HEK293 (cell line): ENCODE results near the gene MAP4K4.
"Not testable (repeated sequence)": the region's sequence is repeated elsewhere in the genome, so short reads cannot be mapped to it uniquely, and the experiment has no call there.

ENCODE experiments used
- CTCF ChIA-PET: fragments of 350-600 bp; formaldehyde crosslinking; extraction: SDS; loops from one replicate; lab custom pipeline; 2021; ENCODE audit warnings: antibody characterized with exemption; lab: Yijun Ruan, JAX
- POLR2A ChIA-PET: fragments of 300-600 bp; formaldehyde crosslinking; extraction: SDS; loops from one replicate; lab custom pipeline; 2020; ENCODE audit warnings: antibody characterized with exemption, inconsistent platforms; lab: Yijun Ruan, JAX
- H3K27ac ChIP-seq: fragments of 200-500 bp; sonication (Bioruptor generic); 2 replicates; pipeline ENCODE4 v1.5.1; 2014; ENCODE audit warnings: low read depth, low read length, control low read depth, inconsistent platforms; ENCODE audit errors: extremely low read depth
- H3K36me3 ChIP-seq, 2 experiments: fragments of 200-500 bp in 1 of 2; sonication (Bioruptor generic) in 1 of 2; 1 replicate in 1 of 2; 2 replicates in 1 of 2; pipeline ENCODE4 v1.5.1; 2014 to 2017; ENCODE audit warnings: inconsistent platforms in 2 of 2, low read length in 2 of 2; ENCODE audit not compliant: control insufficient read depth in 2 of 2, insufficient read depth in 1 of 2
- H3K4me1 ChIP-seq: fragments of 200-500 bp; sonication (Bioruptor generic); 2 replicates; pipeline ENCODE4 v1.5.1; 2014; ENCODE audit warnings: mild to moderate bottlenecking, low read length, inconsistent platforms; ENCODE audit not compliant: control insufficient read depth, insufficient read depth
- H3K4me3 ChIP-seq: 2 replicates; pipeline ENCODE4 v1.5.1; 2011; ENCODE audit warnings: low read depth, mild to moderate bottlenecking, control low read depth, low read length, moderate library complexity
- H3K9me3 ChIP-seq: fragments of 200-500 bp; sonication (Bioruptor generic); 2 replicates; pipeline ENCODE4 v1.5.1; 2014; ENCODE audit warnings: low read depth, low read length, inconsistent platforms; ENCODE audit not compliant: control insufficient read depth, insufficient read depth
- EGR2 ChIP-seq: fragments of 450-650 bp; formaldehyde crosslinking; IDR thresholded peaks from 2 replicates; pipeline ENCODE4 v1.5.1; 2016; ENCODE audit warnings: low read depth, missing biosample characterization, missing genetic modification characterization
- GFI1B ChIP-seq: fragments of 450-650 bp; formaldehyde crosslinking; IDR thresholded peaks from 2 replicates; pipeline ENCODE4 v1.5.1; 2016; ENCODE audit warnings: missing biosample characterization, missing genetic modification characterization
- GLIS2 ChIP-seq: fragments of 450-650 bp; formaldehyde crosslinking; IDR thresholded peaks from 2 replicates; pipeline ENCODE4 v1.5.1; 2016; ENCODE audit warnings: missing biosample characterization, missing genetic modification characterization
- KLF16 ChIP-seq: fragments of 450-650 bp; formaldehyde crosslinking; IDR thresholded peaks from 2 replicates; pipeline ENCODE4 v1.5.1; 2017; ENCODE audit warnings: missing biosample characterization, missing genetic modification characterization
- ZIC2 ChIP-seq: fragments of 450-650 bp; formaldehyde crosslinking; IDR thresholded peaks from 2 replicates; pipeline ENCODE4 v1.5.1; 2016; ENCODE audit warnings: missing biosample characterization, missing genetic modification characterization
- ZNF132 ChIP-seq: fragments of 450-650 bp; formaldehyde crosslinking; IDR thresholded peaks from 2 replicates; pipeline ENCODE4 v1.5.1; 2017; ENCODE audit warnings: missing biosample characterization, missing genetic modification characterization, borderline replicate concordance
- ZNF214 ChIP-seq: fragments of 450-650 bp; formaldehyde crosslinking; IDR thresholded peaks from 2 replicates; pipeline ENCODE4 v1.5.1; 2017; ENCODE audit warnings: missing biosample characterization, mild to moderate bottlenecking, missing genetic modification characterization, borderline replicate concordance
- ZNF335 ChIP-seq: fragments of 450-650 bp; formaldehyde crosslinking; conservative IDR thresholded peaks from 2 replicates; pipeline ENCODE4 v1.5.1; 2016; ENCODE audit warnings: missing biosample characterization, missing genetic modification characterization
- ZNF473 ChIP-seq: fragments of 450-650 bp; formaldehyde crosslinking; IDR thresholded peaks from 2 replicates; pipeline ENCODE4 v1.5.1; 2017; ENCODE audit warnings: missing biosample characterization, missing genetic modification characterization
- ZNF549 ChIP-seq: fragments of 450-650 bp; IDR thresholded peaks from 2 replicates; pipeline ENCODE4 v1.5.1; 2018; ENCODE audit warnings: missing biosample characterization, missing genetic modification characterization, mild to moderate bottlenecking, inconsistent platforms, moderate library complexity
- ZNF555 ChIP-seq: fragments of 450-650 bp; formaldehyde crosslinking; conservative IDR thresholded peaks from 2 replicates; pipeline ENCODE4 v1.5.1; 2017; ENCODE audit warnings: missing biosample characterization, mild to moderate bottlenecking, missing genetic modification characterization, inconsistent platforms
- ZNF560 ChIP-seq: fragments of 450-650 bp; formaldehyde crosslinking; IDR thresholded peaks from 2 replicates; pipeline ENCODE4 v1.5.1; 2017; ENCODE audit warnings: missing biosample characterization, missing genetic modification characterization, borderline replicate concordance
- ZNF621 ChIP-seq: fragments of 450-650 bp; formaldehyde crosslinking; IDR thresholded peaks from 2 replicates; pipeline ENCODE4 v1.5.1; 2017; ENCODE audit warnings: missing biosample characterization, missing genetic modification characterization
- ZNF664 ChIP-seq: fragments of 450-650 bp; formaldehyde crosslinking; IDR thresholded peaks from 2 replicates; pipeline ENCODE4 v1.5.1; 2016; ENCODE audit warnings: missing biosample characterization, missing genetic modification characterization
- ZNF76 ChIP-seq: fragments of 450-650 bp; formaldehyde crosslinking; IDR thresholded peaks from 2 replicates; pipeline ENCODE4; 2016; ENCODE audit warnings: low read depth, missing biosample characterization, missing genetic modification characterization, borderline replicate concordance
- ZSCAN30 ChIP-seq: fragments of 450-650 bp; IDR thresholded peaks from 2 replicates; pipeline ENCODE4 v1.5.1; 2018; ENCODE audit warnings: missing biosample characterization, mild to moderate bottlenecking, missing genetic modification characterization, moderate library complexity
- TF ChIP-seq, protein P1 (sequence below): fragments of 450-650 bp; formaldehyde crosslinking; IDR thresholded peaks from 2 replicates; pipeline ENCODE4 v1.5.1; 2016; ENCODE audit warnings: missing biosample characterization, missing genetic modification characterization, low read depth

MAP4K4 gene

DNA sequence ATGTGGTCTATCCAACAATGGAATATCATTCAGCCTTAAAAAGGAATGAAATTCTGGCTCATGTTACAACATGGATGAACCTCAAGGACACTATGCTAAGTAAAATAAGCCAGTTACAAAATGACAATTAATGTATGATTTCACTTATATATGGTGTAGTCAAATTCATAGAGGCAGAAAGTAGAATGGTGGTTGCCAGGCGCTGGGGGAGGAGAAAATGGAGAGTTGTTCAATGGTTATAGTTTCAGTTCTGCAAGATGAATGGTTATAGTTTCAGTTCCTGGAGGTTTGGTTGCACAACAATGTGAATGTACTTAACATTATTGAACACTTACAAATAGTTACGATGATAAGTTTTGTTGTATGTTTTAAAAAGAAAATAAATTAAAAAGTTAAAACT, 215.0 kb downstream of the MAP4K4 start:
- H3K9me3 ChIP-seq = no peaks in the 10 kb centered on the region
- CTCF ChIA-PET = interaction anchor here (0.7 kb wide), 1 partner anchor 27 kb away, joined by 3 read pairs; no protein-coding TSS in a partner anchor
- no peaks in the 10 kb centered on the region for H3K36me3 ChIP-seq
- POLR2A ChIA-PET = interaction anchor here (0.6 kb wide), 1 partner anchor 603 kb away, joined by 3 read pairs; no protein-coding TSS in a partner anchor
- no peak for TF ChIP-seq ZNF214
- no peak for TF ChIP-seq ZNF132
- TF ChIP-seq, protein P1, sequence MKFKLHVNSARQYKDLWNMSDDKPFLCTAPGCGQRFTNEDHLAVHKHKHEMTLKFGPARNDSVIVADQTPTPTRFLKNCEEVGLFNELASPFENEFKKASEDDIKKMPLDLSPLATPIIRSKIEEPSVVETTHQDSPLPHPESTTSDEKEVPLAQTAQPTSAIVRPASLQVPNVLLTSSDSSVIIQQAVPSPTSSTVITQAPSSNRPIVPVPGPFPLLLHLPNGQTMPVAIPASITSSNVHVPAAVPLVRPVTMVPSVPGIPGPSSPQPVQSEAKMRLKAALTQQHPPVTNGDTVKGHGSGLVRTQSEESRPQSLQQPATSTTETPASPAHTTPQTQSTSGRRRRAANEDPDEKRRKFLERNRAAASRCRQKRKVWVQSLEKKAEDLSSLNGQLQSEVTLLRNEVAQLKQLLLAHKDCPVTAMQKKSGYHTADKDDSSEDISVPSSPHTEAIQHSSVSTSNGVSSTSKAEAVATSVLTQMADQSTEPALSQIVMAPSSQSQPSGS (tag by site-specific recombination) = no peak
- TF ChIP-seq ZNF555 (tag by site-specific recombination) = no peak
- no peak for TF ChIP-seq GFI1B (tag by site-specific recombination)
- TF ChIP-seq ZNF621 (tag by site-specific recombination) = no peak
- no peak for TF ChIP-seq ZNF473 (tag by site-specific recombination)
- TF ChIP-seq EGR2 (tag by site-specific recombination) = no peak
- no peak for TF ChIP-seq ZNF664 (tag by site-specific recombination)
- H3K27ac ChIP-seq = no peak overlapping the region
- no peaks in the 10 kb centered on the region for H3K4me1 ChIP-seq
- H3K4me3 ChIP-seq = no peak overlapping the region

DNA sequence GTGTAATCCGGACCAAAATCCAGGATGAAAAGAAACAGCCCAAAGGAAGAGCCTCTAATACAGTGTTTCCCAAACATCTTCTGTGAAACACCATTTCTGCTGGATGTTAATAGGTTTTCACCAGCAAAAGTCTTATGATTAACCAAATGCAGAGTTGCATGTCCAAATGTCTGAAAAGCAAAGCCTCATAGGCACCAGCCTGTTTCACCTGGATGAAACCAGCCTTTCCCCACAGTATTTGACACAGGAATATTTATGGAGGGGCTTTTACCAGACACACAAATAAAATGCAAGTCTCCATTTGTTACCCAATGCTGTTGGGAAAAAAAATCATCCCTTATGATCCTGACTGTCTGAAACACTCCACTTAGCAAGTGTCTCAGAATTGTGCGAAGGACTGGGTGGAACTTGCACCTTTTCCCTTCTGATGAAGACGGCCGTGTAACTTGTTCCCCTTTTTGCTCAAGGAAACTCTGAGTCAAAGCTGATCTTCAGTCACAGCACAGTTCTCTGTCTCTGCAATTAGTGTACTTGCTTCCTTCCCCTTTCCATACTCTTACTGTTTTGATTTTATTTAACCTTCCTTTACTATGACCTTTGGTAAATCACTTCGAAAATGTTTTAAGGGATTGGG, 223.9 kb downstream of the MAP4K4 start:
- Histone ChIP-seq H3K27ac (no peak overlapping the region), H3K9me3 (no peaks in the 10 kb centered on the region; the same call in 1 of the 2 replicates), H3K4me1 (no peaks in the 10 kb centered on the region), H3K36me3 (no peaks in the 10 kb centered on the region), H3K4me3 (no peak overlapping the region)
- ChIA-PET POLR2A (no interaction called here), CTCF (interaction anchor here (0.8 kb wide), 1 partner anchor 111 kb away, joined by 4 read pairs; no protein-coding TSS in a partner anchor)
- TF ChIP-seq ZSCAN30 (tag by site-specific recombination) (no peak), KLF16 (tag by site-specific recombination) (no peak), GLIS2 (tag by site-specific recombination) (no peak), ZNF335 (no peak), ZIC2 (tag by site-specific recombination) (no peak)

DNA sequence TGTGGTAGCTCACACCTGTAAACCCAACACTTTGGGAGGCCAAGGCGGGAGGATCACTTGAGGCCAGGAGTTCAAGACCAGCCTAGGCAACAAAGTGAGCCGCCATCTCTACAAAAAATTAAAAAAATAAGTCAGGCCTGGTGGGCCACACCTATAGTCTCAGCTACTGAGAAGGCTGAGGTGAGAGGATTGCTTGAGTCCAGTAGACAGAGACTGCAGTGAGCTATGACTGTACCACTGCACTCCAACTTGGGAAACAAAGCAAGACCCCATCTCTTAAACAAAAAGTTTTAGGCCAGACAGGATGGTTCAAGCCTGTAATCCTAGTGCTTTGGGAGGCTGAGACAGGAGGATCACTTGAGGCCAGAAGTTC, 224.4 kb downstream of the MAP4K4 start:
- POLR2A ChIA-PET = no interaction called here
- CTCF ChIA-PET = interaction anchor here (0.8 kb wide), 1 partner anchor 111 kb away, joined by 4 read pairs; no protein-coding TSS in a partner anchor
- TF ChIP-seq ZNF560 = no peak
- TF ChIP-seq ZNF549 = no peak
- TF ChIP-seq ZNF76 = no peak
- TF ChIP-seq, all 188 proteins: peak for 0

DNA sequence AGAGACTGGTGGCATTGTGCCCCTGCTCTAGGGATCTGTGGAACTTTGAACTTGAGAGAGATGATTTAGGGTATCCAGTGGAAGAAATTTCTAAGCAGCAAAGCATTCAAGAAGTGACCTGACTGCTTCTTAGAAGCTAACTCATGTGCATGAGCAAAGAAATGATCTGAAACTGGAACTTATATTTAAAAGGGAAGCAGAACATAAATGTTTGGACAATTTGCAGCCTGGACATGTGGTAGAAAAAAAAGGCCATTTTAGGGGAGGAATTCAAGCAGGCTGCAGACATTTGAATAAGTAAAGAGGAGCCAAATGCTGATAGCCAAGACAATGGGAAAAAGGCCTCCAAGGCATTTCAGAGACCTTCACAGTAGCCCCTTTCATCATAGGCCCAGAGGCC, 226.8 kb downstream of the MAP4K4 start:
- H3K4me3 ChIP-seq, H3K4me1 ChIP-seq, H3K9me3 ChIP-seq, H3K36me3 ChIP-seq, H3K27ac ChIP-seq, POLR2A ChIA-PET: not testable (repeated sequence)
- CTCF ChIA-PET = interaction anchor here (0.6 kb wide), 1 partner anchor 182 kb away, joined by 3 read pairs; no protein-coding TSS in a partner anchor

More for the DNA sequence above, 224.4 kb downstream of the MAP4K4 start:
- H3K27ac ChIP-seq = no peak overlapping the region
- H3K9me3 ChIP-seq = no peaks in the 10 kb centered on the region; the same call in 1 of the 2 replicates
- H3K4me3 ChIP-seq = no peak overlapping the region
- no peaks in the 10 kb centered on the region for H3K4me1 ChIP-seq
- no peaks in the 10 kb centered on the region for H3K36me3 ChIP-seq
